H7 (cell line): ENCODE results near the gene DCST1. TPM values are rescaled to one million over a fixed set of nuclear protein-coding genes. Genes with fewer than 3 reads are reported as not detected.

Experiments
- DNase-seq: peaks from one replicate; pipeline ENCODE4 v3.0.0; 2012
- H3K27me3 ChIP-seq: 2 replicates; pipeline ENCODE4 v1.6.0; 2011; ENCODE audit warnings: mild to moderate bottlenecking, low read length; ENCODE audit not compliant: control insufficient read depth, insufficient read depth
- H3K36me3 ChIP-seq: replicated peaks from 2 replicates; pipeline ENCODE4 v1.5.1; 2011; ENCODE audit warnings: low read length; ENCODE audit not compliant: control insufficient read depth, insufficient read depth
- H3K4me3 ChIP-seq: 2 replicates; pipeline ENCODE4 v1.5.1; 2011; ENCODE audit warnings: low read depth, mild to moderate bottlenecking, control low read depth, low read length, moderate library complexity; ENCODE audit not compliant: insufficient read depth
- total RNA-seq: library from RNA; depleted of rRNA; stranded (reverse); fragments of >200 nt; shearing (Covaris generic); gene quantifications from 2 replicates; pipeline ENCODE4 v1.2.3, GENCODE V29; 2014

DCST1 gene
- total RNA-seq, 1 experiment from 2014 or later = not detected

GRCh38 chr1:155014709-155015508 is 18.7 kb upstream of the DCST1 start:
- Histone ChIP-seq H3K4me3 (no peak overlapping the region), H3K27me3 (no peaks in the 10 kb centered on the region), H3K36me3 (peaks cover 7% of the 10 kb centered on the region)
- DNase-seq = no peak

GRCh38 chr1:155015527-155016230 is 17.9 kb upstream of the DCST1 start:
- Histone ChIP-seq H3K27me3 (no peaks in the 10 kb centered on the region), H3K4me3 (no peak overlapping the region), H3K36me3 (peaks cover 7% of the 10 kb centered on the region)
- no peak for DNase-seq

GRCh38 chr1:155016231-155016831 is 17.3 kb upstream of the DCST1 start:
- Histone ChIP-seq H3K36me3 (peaks cover 7% of the 10 kb centered on the region), H3K27me3 (no peaks in the 10 kb centered on the region), H3K4me3 (no peak overlapping the region)
- DNase-seq = no peak

- peaks cover 7% of the 10 kb centered on the region for H3K36me3 ChIP-seq
- peak; percentile 98 for DNase-seq
- H3K27me3 ChIP-seq = no peaks in the 10 kb centered on the region
- H3K4me3 ChIP-seq = peak overlapping the region; percentile 49
Measured at GRCh38 chr1:155017041-155017945, 16.3 kb upstream of the DCST1 start.

GRCh38 chr1:155017946-155018316 is 15.7 kb upstream of the DCST1 start:
- peak overlapping the region; percentile 49 for H3K4me3 ChIP-seq
- peak; percentile 62 for DNase-seq
- H3K36me3 ChIP-seq = peaks cover 7% of the 10 kb centered on the region
- H3K27me3 ChIP-seq = no peaks in the 10 kb centered on the region

- Histone ChIP-seq H3K27me3 (no peaks in the 10 kb centered on the region; the same call in 1 of the 2 replicates), H3K36me3 (peaks cover 7% of the 10 kb centered on the region), H3K4me3 (no peak overlapping the region)
- no peak for DNase-seq
Measured at GRCh38 chr1:155018617-155019348, 14.8 kb upstream of the DCST1 start.

GRCh38 chr1:155019377-155020245 is 14.0 kb upstream of the DCST1 start:
- Histone ChIP-seq H3K36me3 (peaks cover 5% of the 10 kb centered on the region), H3K4me3 (no peak overlapping the region), H3K27me3 (no peaks in the 10 kb centered on the region; the same call in 1 of the 2 replicates)
- peak; percentile 41 for DNase-seq

- H3K36me3 ChIP-seq = no peaks in the 10 kb centered on the region
- H3K4me3 ChIP-seq = no peak overlapping the region
- H3K27me3 ChIP-seq = no peaks in the 10 kb centered on the region; the same call in 1 of the 2 replicates
- no peak for DNase-seq
Measured at GRCh38 chr1:155022136-155022926, 11.3 kb upstream of the DCST1 start.

- no peaks in the 10 kb centered on the region for H3K36me3 ChIP-seq
- no peak for DNase-seq
- no peaks in the 10 kb centered on the region; the same call in 1 of the 2 replicates for H3K27me3 ChIP-seq
- H3K4me3 ChIP-seq = no peak overlapping the region
Measured at GRCh38 chr1:155022927-155023236, 10.7 kb upstream of the DCST1 start.

- DNase-seq = peak; percentile 51
- Histone ChIP-seq H3K4me3 (no peak overlapping the region), H3K36me3 (no peaks in the 10 kb centered on the region), H3K27me3 (no peaks in the 10 kb centered on the region; the same call in 1 of the 2 replicates)
Measured at GRCh38 chr1:155023627-155024026, 10.0 kb upstream of the DCST1 start.

- no peak overlapping the region for H3K4me3 ChIP-seq
- H3K27me3 ChIP-seq = no peaks in the 10 kb centered on the region; the same call in 1 of the 2 replicates
- no peaks in the 10 kb centered on the region for H3K36me3 ChIP-seq
- DNase-seq = no peak
Measured at GRCh38 chr1:155024315-155024714, 9.3 kb upstream of the DCST1 start.

GRCh38 chr1:155026154-155026553 is 7.5 kb upstream of the DCST1 start:
- no peaks in the 10 kb centered on the region for H3K36me3 ChIP-seq
- DNase-seq = peak; percentile 64
- no peak overlapping the region for H3K4me3 ChIP-seq
- H3K27me3 ChIP-seq = no peaks in the 10 kb centered on the region; the same call in 1 of the 2 replicates
